ENCODE data around the gene MRPS22. TPM values are rescaled to one million over a fixed set of nuclear protein-coding genes. Genes with fewer than 3 reads are reported as not detected.
A peak's percentile ranks its signal among the peaks of the same experiment; 100 is the strongest.

MRPS22 gene
- total and polyA plus RNA-seq, 9 of the 15 experiments (the other 6 are each of a cell fraction or from before 2014, with no cell fraction given): 148 to 397 (median 229) TPM

GRCh38 chr3:139310474-139310933 lies 33.3 kb upstream of the MRPS22 start:
- H3K36me3 ChIP-seq (ENCODE audit: control insufficient read depth, insufficient read depth, low read length): no peaks in the 10 kb centered on the region
- H3K27me3 ChIP-seq (ENCODE audit: control insufficient read depth in 2 of 2, insufficient read depth in 2 of 2, low read length in 2 of 2): no peaks in the 10 kb centered on the region
- no peak overlapping the region for H3K27ac ChIP-seq (ENCODE audit: extremely low read depth, low read depth, low read length)
- intact Hi-C loops (cut with micrococcal nuclease): no loop called here
- WGBS (ENCODE audit: insufficient coverage, low coverage, missing lambda C conversion rate): 54% methylated on average over 8 of the region's 8 CpGs
- H3K4me2 ChIP-seq (ENCODE audit: insufficient read depth, low read length): no peak overlapping the region
- H3K9me3 ChIP-seq (replicated peaks; ENCODE audit: control insufficient read depth, insufficient read depth, low read depth, low read length): peaks cover 2% of the 10 kb centered on the region; the same call in 1 of the 2 replicates
- in situ Hi-C loops (cut with MboI): no loop called here
- FAIRE-seq (no peak), DNase-seq (ENCODE audit: extremely low read depth in 1 of 4, low spot score in 3 of 4) (no peak), ATAC-seq (no peak)
- no peak overlapping the region for H3K4me3 ChIP-seq
- H3K79me2 ChIP-seq (ENCODE audit: control insufficient read depth, insufficient read depth, low read length): no peaks in the 10 kb centered on the region
- peaks cover 3% of the 10 kb centered on the region for H3K9me1 ChIP-seq (ENCODE audit: control insufficient read depth, insufficient read depth, low read length)
- H3K9ac ChIP-seq (ENCODE audit: insufficient read depth in 1 of 2, low read depth in 2 of 2, low read length in 2 of 2): no peak overlapping the region; a peak in 1 of 4 replicates
- H2AFZ ChIP-seq (ENCODE audit: low read depth, low read length): peak overlapping the region; percentile 70
- no peaks in the 10 kb centered on the region for H4K20me1 ChIP-seq (replicated peaks; ENCODE audit: control insufficient read depth, insufficient read depth, low read length)
- ChIA-PET POLR2A (interaction anchor here (0.6 to 1.5 kb wide), 6 partner anchors 9 to 358 kb away, joined by 3 to 7 read pairs (median 3); no protein-coding TSS in a partner anchor), CTCF (ENCODE audit: low intra/inter-chr PET ratio) (no interaction called here)
- H3K4me1 ChIP-seq (replicated peaks in 1 of 2; ENCODE audit: control insufficient read depth in 2 of 2, insufficient read depth in 2 of 2, low read length in 2 of 2): peaks cover 43 to 80% of the 10 kb centered on the region in 2 experiments
- BruUV-seq (replicated peaks): no TSS peak
- TF ChIP-seq CHD2 (IDR thresholded peaks at IDR 0.05; ENCODE audit: low read depth, low read length): no peak
- TF ChIP-seq, protein P1, sequence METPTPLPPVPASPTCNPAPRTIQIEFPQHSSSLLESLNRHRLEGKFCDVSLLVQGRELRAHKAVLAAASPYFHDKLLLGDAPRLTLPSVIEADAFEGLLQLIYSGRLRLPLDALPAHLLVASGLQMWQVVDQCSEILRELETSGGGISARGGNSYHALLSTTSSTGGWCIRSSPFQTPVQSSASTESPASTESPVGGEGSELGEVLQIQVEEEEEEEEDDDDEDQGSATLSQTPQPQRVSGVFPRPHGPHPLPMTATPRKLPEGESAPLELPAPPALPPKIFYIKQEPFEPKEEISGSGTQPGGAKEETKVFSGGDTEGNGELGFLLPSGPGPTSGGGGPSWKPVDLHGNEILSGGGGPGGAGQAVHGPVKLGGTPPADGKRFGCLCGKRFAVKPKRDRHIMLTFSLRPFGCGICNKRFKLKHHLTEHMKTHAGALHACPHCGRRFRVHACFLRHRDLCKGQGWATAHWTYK (CRISPR knock-in tag; IDR thresholded peaks at IDR 0.05): no peak
- TF ChIP-seq HNRNPLL (IDR thresholded peaks at IDR 0.05; ENCODE audit: low read depth, low read length, poor library complexity, severe bottlenecking): no peak
- no peak for TF ChIP-seq HIVEP1 (CRISPR knock-in tag; IDR thresholded peaks at IDR 0.05)
- TF ChIP-seq, protein P2, sequence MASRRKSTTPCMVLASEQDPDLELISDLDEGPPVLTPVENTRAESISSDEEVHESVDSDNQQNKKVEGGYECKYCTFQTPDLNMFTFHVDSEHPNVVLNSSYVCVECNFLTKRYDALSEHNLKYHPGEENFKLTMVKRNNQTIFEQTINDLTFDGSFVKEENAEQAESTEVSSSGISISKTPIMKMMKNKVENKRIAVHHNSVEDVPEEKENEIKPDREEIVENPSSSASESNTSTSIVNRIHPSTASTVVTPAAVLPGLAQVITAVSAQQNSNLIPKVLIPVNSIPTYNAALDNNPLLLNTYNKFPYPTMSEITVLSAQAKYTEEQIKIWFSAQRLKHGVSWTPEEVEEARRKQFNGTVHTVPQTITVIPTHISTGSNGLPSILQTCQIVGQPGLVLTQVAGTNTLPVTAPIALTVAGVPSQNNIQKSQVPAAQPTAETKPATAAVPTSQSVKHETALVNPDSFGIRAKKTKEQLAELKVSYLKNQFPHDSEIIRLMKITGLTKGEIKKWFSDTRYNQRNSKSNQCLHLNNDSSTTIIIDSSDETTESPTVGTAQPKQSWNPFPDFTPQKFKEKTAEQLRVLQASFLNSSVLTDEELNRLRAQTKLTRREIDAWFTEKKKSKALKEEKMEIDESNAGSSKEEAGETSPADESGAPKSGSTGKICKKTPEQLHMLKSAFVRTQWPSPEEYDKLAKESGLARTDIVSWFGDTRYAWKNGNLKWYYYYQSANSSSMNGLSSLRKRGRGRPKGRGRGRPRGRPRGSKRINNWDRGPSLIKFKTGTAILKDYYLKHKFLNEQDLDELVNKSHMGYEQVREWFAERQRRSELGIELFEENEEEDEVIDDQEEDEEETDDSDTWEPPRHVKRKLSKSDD (conservative IDR thresholded peaks at IDR 0.05; ENCODE audit: low read length): no peak
- no peak for TF ChIP-seq KLF6 (CRISPR knock-in tag; IDR thresholded peaks at IDR 0.05; ENCODE audit: borderline replicate concordance)
- TF ChIP-seq SIRT6 (IDR thresholded peaks at IDR 0.05; ENCODE audit: low read depth, low read length): no peak
- TF ChIP-seq ZNF23 (CRISPR knock-in tag; IDR thresholded peaks at IDR 0.05): no peak
- no peak for TF ChIP-seq PHB2 (IDR thresholded peaks at IDR 0.05; ENCODE audit: low read depth)
- TF ChIP-seq NCOA4 (IDR thresholded peaks at IDR 0.05; ENCODE audit: partially characterized antibody): no peak
- no peak for TF ChIP-seq YY1 (IDR thresholded peaks at IDR 0.05; ENCODE audit: borderline replicate concordance in 1 of 3, control insufficient read depth in 1 of 3, extremely low read depth in 1 of 3, insufficient read depth in 3 of 3, insufficient read length in 1 of 3, insufficient replicate concordance in 2 of 3, low read depth in 1 of 3, low read length in 2 of 3)
- TF ChIP-seq DEAF1 (CRISPR knock-in tag; IDR thresholded peaks at IDR 0.05): no peak
- no peak for TF ChIP-seq NFE2L1 (tag; IDR thresholded peaks at IDR 0.05; ENCODE audit: borderline replicate concordance, low read depth)
- no peak for TF ChIP-seq ZNF316 (IDR thresholded peaks at IDR 0.05)
- TF ChIP-seq ZFX (CRISPR knock-in tag; IDR thresholded peaks at IDR 0.05): no peak
- TF ChIP-seq ZNF217 (CRISPR knock-in tag; IDR thresholded peaks at IDR 0.05): no peak
- no peak for TF ChIP-seq SNRNP70 (optimal IDR thresholded peaks at IDR 0.05; ENCODE audit: low read depth, low read length)
- no peak for TF ChIP-seq ZNF282 (CRISPR knock-in tag; IDR thresholded peaks at IDR 0.05)
